HEK293T (cell line): Measurements from ENCODE around the gene VANGL2.

ENCODE experiments used
- ARNT ChIP-seq: fragments of 450-650 bp; IDR thresholded peaks from 2 replicates; pipeline ENCODE4 v1.6.1; 2017; ENCODE audit warnings: mild to moderate bottlenecking
- BHLHE40 ChIP-seq: fragments of 450-650 bp; IDR thresholded peaks from 2 replicates; pipeline ENCODE4 v1.6.1; 2016; ENCODE audit warnings: mild to moderate bottlenecking, moderate library complexity, borderline replicate concordance
- CTBP1 ChIP-seq: fragments of 450-650 bp; IDR thresholded peaks from 2 replicates; pipeline ENCODE4 v1.6.1; 2016; ENCODE audit warnings: borderline replicate concordance
- ELF4 ChIP-seq: fragments of 450-650 bp; IDR thresholded peaks from 2 replicates; pipeline ENCODE4 v1.6.1; 2017; ENCODE audit warnings: antibody characterized with exemption
- FOXA1 ChIP-seq: fragments of 450-650 bp; IDR thresholded peaks from 2 replicates; pipeline ENCODE4 v1.6.1; 2016; ENCODE audit warnings: mild to moderate bottlenecking
- FOXM1 ChIP-seq: fragments of 450-650 bp; IDR thresholded peaks from 2 replicates; pipeline ENCODE4 v1.6.1; 2017; ENCODE audit warnings: mild to moderate bottlenecking, borderline replicate concordance
- HDGF ChIP-seq: fragments of 450-650 bp; IDR thresholded peaks from 2 replicates; pipeline ENCODE4 v1.6.1; 2017; ENCODE audit warnings: antibody characterized with exemption, borderline replicate concordance
- LEF1 ChIP-seq: fragments of 450-650 bp; IDR thresholded peaks from 2 replicates; pipeline ENCODE4 v1.6.1; 2017; ENCODE audit warnings: mild to moderate bottlenecking, borderline replicate concordance
- SUZ12 ChIP-seq: fragments of 450-650 bp; IDR thresholded peaks from 2 replicates; pipeline ENCODE4 v1.6.1; 2016; ENCODE audit warnings: mild to moderate bottlenecking

DNA sequence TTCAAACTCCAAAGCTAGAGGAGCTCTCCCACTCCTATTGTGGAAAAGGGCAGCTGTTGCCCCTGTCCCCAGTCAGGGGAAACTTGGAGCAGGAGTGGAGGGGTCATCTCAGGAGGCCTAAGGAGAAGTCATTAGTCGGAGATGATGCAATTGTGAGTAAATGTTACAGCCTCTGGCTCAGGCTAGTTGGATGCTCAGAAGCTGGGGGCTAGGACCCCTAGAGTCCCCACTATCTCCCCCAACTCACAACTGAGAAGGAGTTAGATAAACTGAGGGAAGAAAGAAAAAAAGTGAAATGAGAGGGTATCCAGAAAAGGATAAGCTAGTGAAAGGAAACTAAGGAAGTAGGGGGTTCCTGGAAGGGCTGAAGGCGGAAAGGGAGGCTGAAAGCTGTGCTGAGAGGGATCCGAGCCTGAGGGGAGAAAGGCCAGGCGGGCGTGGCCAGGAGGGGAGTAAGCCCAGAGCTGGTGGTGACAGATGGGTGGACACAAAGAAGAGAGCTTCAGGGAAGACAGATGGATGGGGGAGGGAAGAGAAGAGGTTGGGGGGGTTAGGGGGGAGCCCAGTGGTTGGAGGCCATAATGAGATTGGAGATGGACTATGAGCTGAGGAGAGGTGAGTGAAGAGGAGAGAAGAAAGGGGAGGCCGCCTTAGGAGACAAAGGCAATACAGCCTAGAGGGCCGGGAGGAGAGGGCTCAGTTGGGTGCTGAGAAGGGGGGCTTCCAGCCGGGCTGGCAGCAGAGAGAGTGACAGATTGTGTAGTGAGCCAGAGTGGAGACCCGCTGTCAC, 38.0 kb upstream of the VANGL2 start:
- TF ChIP-seq CTBP1: no peak
- TF ChIP-seq BHLHE40: no peak
- no peak for TF ChIP-seq ELF4
- TF ChIP-seq HDGF: no peak
- no peak for TF ChIP-seq FOXM1
- no peak for TF ChIP-seq SUZ12
- no peak for TF ChIP-seq LEF1
- TF ChIP-seq FOXA1: no peak
- TF ChIP-seq ARNT: no peak
